OCI-LY3 (cell line): ENCODE data around the gene NFYA.

Source experiments
- H2AFZ ChIP-seq: fragments of 200-600, 300-600 bp; shearing (Covaris generic); 2 replicates; pipeline ENCODE4 v1.6.0; 2014; ENCODE audit warnings: antibody characterized with exemption, low read depth, low read length
- H3K27ac ChIP-seq: fragments of 200-600, 300-600 bp; sonication (generic); 2 replicates; pipeline ENCODE4 v1.5.1; 2014; ENCODE audit warnings: mild to moderate bottlenecking, low read length, moderate library complexity, mixed read lengths
- H3K27me3 ChIP-seq: fragments of 200-600, 300-600 bp; sonication (generic); 2 replicates; pipeline ENCODE4 v1.6.1; 2014; ENCODE audit warnings: low read depth, low read length, mixed read lengths
- H3K36me3 ChIP-seq: fragments of 200-600, 300-600 bp; sonication (generic); replicated peaks from 2 replicates; pipeline ENCODE3; 2014; ENCODE audit warnings: low read depth, low read length, mixed read lengths
- H3K4me1 ChIP-seq: fragments of 300-600, 200-600 bp; sonication (generic); 2 replicates; pipeline ENCODE4 v1.6.1; 2014; ENCODE audit warnings: low read length, mixed read lengths
- H3K4me2 ChIP-seq: fragments of 200-600, 300-600 bp; sonication (generic); 2 replicates; pipeline ENCODE4 v1.6.1; 2014; ENCODE audit warnings: low read length, mixed read lengths
- H3K4me3 ChIP-seq: fragments of 300-600, 200-600 bp; sonication (generic); 2 replicates; pipeline ENCODE4 v1.5.1; 2014; ENCODE audit warnings: antibody characterized with exemption, mild to moderate bottlenecking, low read length, moderate library complexity
- H3K79me2 ChIP-seq: fragments of 300-600, 200-600 bp; shearing (Covaris generic); 2 replicates; pipeline ENCODE4 v1.6.1; 2014; ENCODE audit warnings: mild to moderate bottlenecking, low read length, mixed read lengths
- H3K9ac ChIP-seq: fragments of 300-600, 200-600 bp; shearing (Covaris generic); 2 replicates; pipeline ENCODE4 v1.6.0; 2014; ENCODE audit warnings: mild to moderate bottlenecking, low read length, moderate library complexity
- H3K9me3 ChIP-seq: fragments of 200-600, 300-600 bp; shearing (Covaris generic); 2 replicates; pipeline ENCODE4 v1.6.1; 2014; ENCODE audit warnings: low read length, mixed read lengths; ENCODE audit not compliant: insufficient read depth
- H4K20me1 ChIP-seq: fragments of 200-600, 300-600 bp; sonication (generic); 2 replicates; pipeline ENCODE4 v1.6.1; 2016; ENCODE audit warnings: low read length, mixed read lengths; ENCODE audit not compliant: insufficient read depth
- EZH2phosphoT487 ChIP-seq: fragments of 200-600 bp; shearing (Covaris generic); IDR thresholded peaks from 2 replicates; pipeline ENCODE4 v1.6.1; 2018; ENCODE audit warnings: antibody characterized with exemption, mixed run types, low read depth
- TF ChIP-seq, protein P1 (sequence below): fragments of 200-600, 300-600 bp; sonication (generic); IDR thresholded peaks from 2 replicates; pipeline ENCODE4 v1.5.1; 2014; ENCODE audit warnings: antibody characterized with exemption, low read length, low read depth

NFYA gene

GRCh38 chr6:41036186-41036585 lies 36.6 kb upstream of the NFYA start:
- H3K79me2 ChIP-seq, result no peaks in the 10 kb centered on the region
- no peaks in the 10 kb centered on the region for H4K20me1 ChIP-seq
- no peaks in the 10 kb centered on the region for H3K9me3 ChIP-seq
- H3K27me3 ChIP-seq, result peaks cover 23% of the 10 kb centered on the region; the same call in 1 of the 2 replicates
- peaks cover 18% of the 10 kb centered on the region for H3K4me1 ChIP-seq
- H3K4me2 ChIP-seq, result no peak overlapping the region
- H3K27ac ChIP-seq, result no peak overlapping the region
- TF ChIP-seq EZH2phosphoT487, result no peak
- TF ChIP-seq, protein P1, sequence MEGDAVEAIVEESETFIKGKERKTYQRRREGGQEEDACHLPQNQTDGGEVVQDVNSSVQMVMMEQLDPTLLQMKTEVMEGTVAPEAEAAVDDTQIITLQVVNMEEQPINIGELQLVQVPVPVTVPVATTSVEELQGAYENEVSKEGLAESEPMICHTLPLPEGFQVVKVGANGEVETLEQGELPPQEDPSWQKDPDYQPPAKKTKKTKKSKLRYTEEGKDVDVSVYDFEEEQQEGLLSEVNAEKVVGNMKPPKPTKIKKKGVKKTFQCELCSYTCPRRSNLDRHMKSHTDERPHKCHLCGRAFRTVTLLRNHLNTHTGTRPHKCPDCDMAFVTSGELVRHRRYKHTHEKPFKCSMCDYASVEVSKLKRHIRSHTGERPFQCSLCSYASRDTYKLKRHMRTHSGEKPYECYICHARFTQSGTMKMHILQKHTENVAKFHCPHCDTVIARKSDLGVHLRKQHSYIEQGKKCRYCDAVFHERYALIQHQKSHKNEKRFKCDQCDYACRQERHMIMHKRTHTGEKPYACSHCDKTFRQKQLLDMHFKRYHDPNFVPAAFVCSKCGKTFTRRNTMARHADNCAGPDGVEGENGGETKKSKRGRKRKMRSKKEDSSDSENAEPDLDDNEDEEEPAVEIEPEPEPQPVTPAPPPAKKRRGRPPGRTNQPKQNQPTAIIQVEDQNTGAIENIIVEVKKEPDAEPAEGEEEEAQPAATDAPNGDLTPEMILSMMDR, result no peak
- no peaks in the 10 kb centered on the region for H3K36me3 ChIP-seq
- no peak overlapping the region for H2AFZ ChIP-seq
- no peak overlapping the region for H3K4me3 ChIP-seq
- no peak overlapping the region for H3K9ac ChIP-seq

- Histone ChIP-seq H3K36me3 (no peaks in the 10 kb centered on the region), H3K79me2 (no peaks in the 10 kb centered on the region)
Measured at GRCh38 chr6:41036601-41037000, 36.2 kb upstream of the NFYA start.

DNA sequence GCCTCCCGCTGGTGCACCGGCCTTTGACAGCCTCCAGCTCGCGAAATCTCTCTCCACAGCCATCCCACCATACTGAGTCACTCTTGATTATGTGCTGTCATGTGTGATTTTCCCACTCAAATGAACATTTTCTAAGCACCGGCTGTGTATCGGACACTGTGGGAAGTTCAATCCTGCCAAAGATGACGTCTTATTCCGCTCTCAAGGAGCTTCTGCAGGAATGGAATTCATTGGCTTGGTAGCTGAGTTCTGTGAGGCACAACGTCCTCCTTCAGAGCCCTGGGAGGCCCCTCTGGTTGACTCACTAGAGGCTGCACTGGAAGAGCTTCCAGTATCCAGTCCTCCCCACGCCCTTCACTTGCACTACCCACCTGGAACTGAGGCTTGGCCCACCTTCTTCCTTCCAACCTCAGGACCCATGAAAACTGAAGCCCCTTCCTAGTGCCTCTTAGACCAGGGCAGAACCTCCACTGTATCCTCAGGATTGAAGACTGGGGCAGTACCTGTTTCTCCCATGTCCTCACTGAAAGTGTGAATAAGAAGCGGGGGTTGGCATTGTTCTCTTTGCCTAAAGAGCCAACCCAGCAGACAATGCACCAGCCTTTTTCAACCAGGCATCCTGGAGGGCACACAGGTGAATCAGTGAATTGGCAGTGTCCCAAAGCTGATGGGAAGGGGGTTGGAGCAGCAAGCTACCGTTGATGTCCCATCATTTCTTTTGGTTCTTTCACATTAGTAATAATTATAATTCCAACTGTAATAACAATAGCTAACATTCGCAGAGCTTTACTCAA lies 35.5 kb upstream of the NFYA start:
- Histone ChIP-seq H3K9me3 (no peaks in the 10 kb centered on the region), H3K4me1 (peaks cover 18% of the 10 kb centered on the region), H3K27ac (no peak overlapping the region), H4K20me1 (no peaks in the 10 kb centered on the region), H3K27me3 (peaks cover 23% of the 10 kb centered on the region; the same call in 1 of the 2 replicates), H3K36me3 (no peaks in the 10 kb centered on the region), H3K4me2 (no peak overlapping the region), H3K9ac (no peak overlapping the region), H3K79me2 (no peaks in the 10 kb centered on the region), H3K4me3 (no peak overlapping the region), H2AFZ (no peak overlapping the region)
- TF ChIP-seq, protein P1, result no peak
- no peak for TF ChIP-seq EZH2phosphoT487

More at GRCh38 chr6:41036601-41037000, 36.2 kb upstream of the NFYA start:
- no peak overlapping the region for H3K9ac ChIP-seq
- no peak overlapping the region for H3K4me3 ChIP-seq
- no peaks in the 10 kb centered on the region for H4K20me1 ChIP-seq
- H2AFZ ChIP-seq, result no peak overlapping the region
- peaks cover 23% of the 10 kb centered on the region; the same call in 1 of the 2 replicates for H3K27me3 ChIP-seq
- peaks cover 18% of the 10 kb centered on the region for H3K4me1 ChIP-seq
- TF ChIP-seq EZH2phosphoT487, result no peak
- TF ChIP-seq, protein P1, result no peak
- H3K27ac ChIP-seq, result no peak overlapping the region
- no peak overlapping the region for H3K4me2 ChIP-seq
- no peaks in the 10 kb centered on the region for H3K9me3 ChIP-seq

DNA sequence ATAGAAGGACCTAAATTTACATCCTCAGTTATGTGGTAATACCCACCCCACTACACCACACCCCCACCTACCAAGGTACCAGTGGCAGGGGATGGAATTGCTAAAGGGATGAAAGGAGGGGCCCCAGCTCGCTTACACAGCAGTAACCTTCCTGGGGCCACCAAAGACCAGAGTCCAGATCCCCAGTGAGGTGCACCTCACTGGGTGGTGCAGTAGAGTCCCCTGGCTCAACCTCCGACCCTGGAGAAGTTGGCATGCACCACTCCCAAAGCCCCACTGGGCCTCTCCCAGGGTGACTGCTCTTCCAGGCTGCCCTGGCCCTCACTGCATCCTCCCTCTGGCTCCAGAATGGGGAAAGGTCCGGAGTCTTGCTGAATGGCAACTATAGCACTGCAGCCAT lies 34.6 kb upstream of the NFYA start:
- no peak overlapping the region for H3K4me2 ChIP-seq
- no peak overlapping the region for H3K9ac ChIP-seq
- H3K36me3 ChIP-seq, result no peaks in the 10 kb centered on the region
- TF ChIP-seq, protein P1, result no peak
- no peak for TF ChIP-seq EZH2phosphoT487
- no peak overlapping the region for H2AFZ ChIP-seq
- no peaks in the 10 kb centered on the region for H4K20me1 ChIP-seq
- no peak overlapping the region for H3K27ac ChIP-seq
- H3K4me1 ChIP-seq, result peaks cover 18% of the 10 kb centered on the region
- H3K9me3 ChIP-seq, result no peaks in the 10 kb centered on the region
- peaks cover 23% of the 10 kb centered on the region; the same call in 1 of the 2 replicates for H3K27me3 ChIP-seq
- H3K79me2 ChIP-seq, result no peaks in the 10 kb centered on the region
- H3K4me3 ChIP-seq, result no peak overlapping the region
